ENCODE measurements around the gene SERPIND1.

SERPIND1 gene

GRCh38 chr22:20808844-20809243, 34.9 kb downstream of the SERPIND1 start (continued):
- TF ChIP-seq ZNF677 (tag by site-specific recombination; IDR thresholded peaks at IDR 0.05): no peak
- TF ChIP-seq PATZ1 (tag by site-specific recombination; IDR thresholded peaks at IDR 0.05): no peak
- no peak for TF ChIP-seq ZBTB17 (tag by site-specific recombination; IDR thresholded peaks at IDR 0.05)
- TF ChIP-seq ZNF48 (tag by site-specific recombination; IDR thresholded peaks at IDR 0.05): no peak
- TF ChIP-seq, protein P1, sequence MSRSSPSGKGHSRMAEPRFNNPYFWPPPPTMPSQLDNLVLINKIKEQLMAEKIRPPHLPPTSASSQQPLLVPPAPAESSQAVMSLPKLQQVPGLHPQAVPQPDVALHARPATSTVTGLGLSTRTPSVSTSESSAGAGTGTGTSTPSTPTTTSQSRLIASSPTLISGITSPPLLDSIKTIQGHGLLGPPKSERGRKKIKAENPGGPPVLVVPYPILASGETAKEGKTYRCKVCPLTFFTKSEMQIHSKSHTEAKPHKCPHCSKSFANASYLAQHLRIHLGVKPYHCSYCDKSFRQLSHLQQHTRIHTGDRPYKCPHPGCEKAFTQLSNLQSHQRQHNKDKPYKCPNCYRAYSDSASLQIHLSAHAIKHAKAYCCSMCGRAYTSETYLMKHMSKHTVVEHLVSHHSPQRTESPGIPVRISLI (tag by site-specific recombination; IDR thresholded peaks at IDR 0.05): no peak

DNA sequence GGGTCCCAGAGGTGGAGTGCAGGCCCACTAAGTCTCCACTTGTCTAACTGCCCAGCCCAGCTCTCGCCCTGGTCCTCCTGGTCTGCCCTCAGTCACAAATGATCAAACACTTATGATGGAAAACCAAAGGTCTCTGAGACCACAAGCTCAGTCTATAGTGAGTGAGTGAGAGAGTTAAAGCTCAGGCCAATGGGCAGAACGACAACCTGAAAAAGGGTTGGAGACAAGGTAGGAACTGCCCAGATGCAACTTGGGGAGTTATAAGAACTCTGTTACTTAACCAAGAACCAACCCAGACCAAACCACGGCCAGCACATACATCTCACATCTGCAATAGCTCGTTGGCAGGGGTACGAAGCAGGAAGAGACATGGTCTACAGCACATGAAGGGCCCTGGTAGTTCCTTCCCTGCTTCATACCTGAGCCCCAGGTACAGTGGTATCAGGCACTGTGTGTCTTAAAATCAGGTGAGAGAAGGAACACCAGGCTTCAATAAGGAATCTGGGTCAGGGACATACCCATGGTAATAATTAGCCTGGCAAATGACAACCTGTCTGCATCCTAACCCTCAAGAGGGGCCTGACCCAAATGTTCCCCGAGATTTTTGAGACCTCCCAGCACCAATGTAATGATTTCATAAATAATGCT, 35.7 kb downstream of the SERPIND1 start:
- Histone ChIP-seq H3K4me3 (ENCODE audit: low read depth, low read length) (no peak overlapping the region), H3K27ac (ENCODE audit: extremely low read depth, low read depth, low read length) (no peak overlapping the region), H3K36me3 (ENCODE audit: control insufficient read depth in 2 of 2, insufficient read depth in 1 of 2, low read length in 2 of 2) (peaks cover 0 to 87% of the 10 kb centered on the region in 2 experiments; a peak in 2 of 3 replicates), H3K4me1 (ENCODE audit: control insufficient read depth, insufficient read depth, low read length) (no peaks in the 10 kb centered on the region), H3K9me3 (ENCODE audit: control insufficient read depth, insufficient read depth, low read depth, low read length) (no peaks in the 10 kb centered on the region)
- TF ChIP-seq ZNF792 (tag by site-specific recombination; IDR thresholded peaks at IDR 0.05) (no peak), ZBTB21 (tag by site-specific recombination; IDR thresholded peaks at IDR 0.05) (no peak), FEZF1 (tag by site-specific recombination; IDR thresholded peaks at IDR 0.05) (no peak), ZNF48 (tag by site-specific recombination; IDR thresholded peaks at IDR 0.05) (no peak), ZNF132 (tag by site-specific recombination; IDR thresholded peaks at IDR 0.05; ENCODE audit: borderline replicate concordance) (no peak), KLF1 (tag by site-specific recombination; IDR thresholded peaks at IDR 0.05) (no peak), ZNF658 (tag by site-specific recombination; IDR thresholded peaks at IDR 0.05) (no peak), ZIC2 (tag by site-specific recombination; IDR thresholded peaks at IDR 0.05) (no peak), ZSCAN18 (tag by site-specific recombination; IDR thresholded peaks at IDR 0.05) (no peak), ZNF121 (tag by site-specific recombination; IDR thresholded peaks at IDR 0.05) (no peak)
- POLR2A ChIA-PET: no interaction called here
- CTCF ChIA-PET: interaction anchor here (0.6 to 2.0 kb wide), 2 partner anchors 25 to 84 kb away, joined by 3 to 6 read pairs; no protein-coding TSS in a partner anchor

GRCh38 chr22:20810645-20811044, 36.7 kb downstream of the SERPIND1 start:
- Histone ChIP-seq H3K27ac (ENCODE audit: extremely low read depth, low read depth, low read length) (no peak overlapping the region), H3K4me1 (ENCODE audit: control insufficient read depth, insufficient read depth, low read length) (no peaks in the 10 kb centered on the region), H3K4me3 (ENCODE audit: low read depth, low read length) (no peak overlapping the region), H3K36me3 (ENCODE audit: control insufficient read depth in 2 of 2, insufficient read depth in 1 of 2, low read length in 2 of 2) (peaks cover 0 to 84% of the 10 kb centered on the region in 2 experiments; a peak in 2 of 3 replicates), H3K9me3 (ENCODE audit: control insufficient read depth, insufficient read depth, low read depth, low read length) (no peaks in the 10 kb centered on the region)
- ChIA-PET CTCF (interaction anchor here (0.7 kb wide), 1 partner anchor 24 kb away, joined by 3 read pairs; no protein-coding TSS in a partner anchor), POLR2A (no interaction called here)
- no peak for TF ChIP-seq ZNF473 (tag by site-specific recombination; IDR thresholded peaks at IDR 0.05)
- TF ChIP-seq ZSCAN16 (tag by site-specific recombination; IDR thresholded peaks at IDR 0.05): no peak
- TF ChIP-seq KLF8 (tag by site-specific recombination; IDR thresholded peaks at IDR 0.05): no peak
- no peak for TF ChIP-seq HOXD13 (CRISPR knock-in tag; IDR thresholded peaks at IDR 0.05; ENCODE audit: borderline replicate concordance)

Data from HEK293 (cell line).